Measurements from ENCODE around the gene ASNSD1.
"Not testable (repeated sequence)": the region's sequence is repeated elsewhere in the genome, so short reads cannot be mapped to it uniquely, and the experiment has no call there.

The ASNSD1 gene

DNA sequence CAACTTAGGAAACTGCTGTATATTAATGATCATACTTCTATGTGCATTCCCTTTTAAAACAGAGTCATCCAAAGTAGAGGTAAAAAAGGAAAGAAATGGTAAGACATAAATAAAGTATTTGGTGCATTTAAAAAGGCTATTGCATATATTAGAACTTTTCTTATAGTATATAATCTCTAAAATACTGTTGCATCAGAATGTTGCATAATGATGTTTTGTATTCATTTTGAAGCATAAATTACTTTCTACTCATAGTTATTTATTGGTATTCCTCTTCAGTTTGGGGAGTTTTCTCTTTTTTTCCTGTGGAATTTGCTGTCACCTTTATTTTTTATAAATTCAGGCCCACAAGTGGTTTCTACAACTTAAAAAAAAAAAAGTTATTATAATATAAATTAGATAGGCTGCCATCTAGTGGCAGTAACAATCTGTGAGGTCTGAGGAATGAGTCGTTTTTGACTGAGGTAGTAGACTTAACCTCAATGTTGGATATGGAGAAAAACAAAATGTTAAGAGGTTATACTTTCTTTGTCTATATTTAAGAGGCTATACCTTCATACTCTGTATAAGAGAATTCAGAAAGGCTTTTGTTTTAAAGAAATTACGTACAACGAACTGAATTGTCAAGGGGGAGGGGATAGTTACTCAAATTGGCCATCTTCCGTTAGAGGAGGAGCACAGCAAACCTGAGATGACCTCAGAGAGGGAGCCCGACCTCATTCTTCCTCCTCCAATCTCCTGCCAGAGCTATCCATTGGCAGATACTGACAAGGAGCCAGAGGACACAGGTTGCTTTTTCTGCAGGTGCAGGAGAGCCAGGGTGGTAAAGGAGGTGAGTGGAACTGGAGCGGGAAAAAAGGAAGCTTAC, 37.0 kb downstream of the ASNSD1 start:
- H3K4me1 Mint-ChIP-seq = no peaks in the 10 kb centered on the region
- no peak overlapping the region for H3K27ac Mint-ChIP-seq
- no peaks in the 10 kb centered on the region for H3K9me3 Mint-ChIP-seq
- no peaks in the 10 kb centered on the region for H3K36me3 Mint-ChIP-seq
- no peak overlapping the region for H3K4me3 Mint-ChIP-seq
- no peak for DNase-seq (ENCODE audit: low spot score in 2 of 2)
- peak; percentile 56 for ATAC-seq

GRCh38 chr2:189700681-189701080, 39.4 kb downstream of the ASNSD1 start:
- no peaks in the 10 kb centered on the region for H3K4me1 Mint-ChIP-seq
- H3K9me3 Mint-ChIP-seq = no peaks in the 10 kb centered on the region
- no peak overlapping the region for H3K27ac Mint-ChIP-seq
- DNase-seq (ENCODE audit: low spot score in 2 of 2) = no peak
- H3K4me3 Mint-ChIP-seq = no peak overlapping the region
- ATAC-seq = no peak
- no peaks in the 10 kb centered on the region for H3K36me3 Mint-ChIP-seq

DNA sequence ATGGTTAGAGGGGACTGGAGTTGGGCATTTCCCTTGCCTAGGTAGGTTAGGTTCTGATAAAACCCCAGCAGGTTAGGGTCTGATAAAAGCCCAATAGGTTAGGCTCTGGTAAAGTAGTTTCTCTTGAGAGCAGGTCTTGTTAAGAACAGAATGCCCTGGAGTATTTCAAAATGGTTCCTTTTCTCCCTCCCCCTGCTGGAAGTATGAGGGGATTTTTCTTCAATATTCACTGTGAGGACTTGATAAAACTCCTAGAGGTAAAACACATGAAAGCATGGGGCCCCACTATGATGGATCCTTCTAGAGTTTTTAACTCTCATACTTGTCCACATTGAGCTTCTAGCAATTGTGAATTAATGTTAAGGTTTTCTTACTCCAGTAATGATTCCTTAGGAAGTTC, 40.8 kb downstream of the ASNSD1 start:
- Mint-ChIP-seq H3K27ac (no peak overlapping the region), H3K9me3 (no peaks in the 10 kb centered on the region), H3K4me3 (no peak overlapping the region), H3K36me3 (no peaks in the 10 kb centered on the region), H3K4me1 (no peaks in the 10 kb centered on the region)
- no peak for DNase-seq (ENCODE audit: low spot score in 2 of 2)
- ATAC-seq = no peak

DNA sequence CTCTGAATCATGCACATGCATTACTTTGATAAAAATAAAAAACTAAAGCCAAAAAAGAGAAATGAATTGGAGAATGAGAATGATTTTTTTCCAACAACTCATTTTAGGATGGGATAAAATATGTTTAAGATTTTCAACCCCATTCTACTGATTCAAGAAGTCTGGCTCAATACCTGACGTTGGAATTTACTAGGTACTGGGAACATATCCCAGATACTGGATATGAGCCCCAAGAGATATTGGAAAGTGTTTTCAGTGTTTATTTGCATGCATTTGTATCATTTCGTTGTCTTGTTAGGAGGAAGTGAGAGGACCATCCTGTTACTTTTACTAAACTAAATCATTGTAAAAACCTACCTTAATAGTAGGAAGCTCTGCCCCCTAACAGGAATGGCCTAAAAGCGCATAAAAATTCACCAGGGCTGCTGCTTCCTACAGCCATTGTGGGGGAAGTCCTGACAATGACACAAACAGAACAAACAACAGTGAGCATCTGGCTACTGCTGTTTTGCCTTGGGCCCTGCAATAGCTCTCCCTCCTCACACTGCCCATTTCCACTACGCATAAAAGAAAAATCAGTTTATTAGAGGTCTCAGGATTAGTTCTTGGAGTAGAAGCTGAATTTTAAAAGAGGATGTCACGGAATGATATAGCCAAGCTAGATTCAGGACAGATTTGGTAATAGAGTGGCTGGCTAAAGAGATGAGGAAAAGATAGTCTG, 48.4 kb downstream of the ASNSD1 start:
- Mint-ChIP-seq H3K36me3 (no peaks in the 10 kb centered on the region), H3K4me1 (no peaks in the 10 kb centered on the region), H3K27ac (no peak overlapping the region), H3K4me3 (no peak overlapping the region), H3K9me3 (no peaks in the 10 kb centered on the region)
- ATAC-seq (no peak), DNase-seq (ENCODE audit: low spot score in 2 of 2) (no peak)

DNA sequence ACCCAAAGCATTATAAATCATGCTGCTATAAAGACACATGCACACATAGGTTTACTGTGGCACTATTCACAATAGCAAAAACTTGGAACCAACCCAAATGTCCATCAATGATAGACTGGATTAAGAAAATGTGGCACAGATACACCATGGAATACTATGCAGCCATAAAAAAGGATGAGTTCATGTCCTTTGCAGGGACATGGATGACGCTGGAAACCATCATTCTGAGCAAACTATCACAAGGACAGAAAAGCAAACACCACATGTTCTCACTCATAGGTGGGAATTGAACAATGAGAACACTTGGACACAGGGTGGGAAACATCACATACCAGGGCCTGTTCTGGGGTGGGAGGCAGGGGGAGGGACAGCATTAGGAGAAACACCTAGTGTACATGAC, 56.3 kb downstream of the ASNSD1 start:
- H3K4me3 Mint-ChIP-seq; H3K36me3 Mint-ChIP-seq; ATAC-seq; DNase-seq (ENCODE audit: low spot score in 2 of 2); H3K27ac Mint-ChIP-seq; H3K4me1 Mint-ChIP-seq; H3K9me3 Mint-ChIP-seq: not testable (repeated sequence)

GRCh38 chr2:189719571-189719970, 58.3 kb downstream of the ASNSD1 start:
- ATAC-seq = no peak
- peaks cover 6% of the 10 kb centered on the region for H3K36me3 Mint-ChIP-seq
- H3K27ac Mint-ChIP-seq = no peak overlapping the region
- H3K4me1 Mint-ChIP-seq = peaks cover 15% of the 10 kb centered on the region
- H3K4me3 Mint-ChIP-seq = no peak overlapping the region
- H3K9me3 Mint-ChIP-seq = peaks cover 8% of the 10 kb centered on the region
- DNase-seq (ENCODE audit: low spot score in 2 of 2) = no peak

Data from stimulated activated effector memory CD8-positive, alpha-beta T cell treated with anti-CD3 and anti-CD28 coated beads, Interleukin-12 subunit alpha, Interleukin-12 subunit beta, amount 100 ng/mL, for 72 hours (primary cell).